Measurements from ENCODE around the gene COL26A1. TPM values are rescaled to one million over a fixed set of nuclear protein-coding genes. Genes with fewer than 3 reads are reported as not detected.
A peak's percentile ranks its signal among the peaks of the same experiment; 100 is the strongest.

The COL26A1 gene
- total and polyA plus RNA-seq, 4 donors, result 0.05 to 4.7 (median 0.28) TPM

DNA sequence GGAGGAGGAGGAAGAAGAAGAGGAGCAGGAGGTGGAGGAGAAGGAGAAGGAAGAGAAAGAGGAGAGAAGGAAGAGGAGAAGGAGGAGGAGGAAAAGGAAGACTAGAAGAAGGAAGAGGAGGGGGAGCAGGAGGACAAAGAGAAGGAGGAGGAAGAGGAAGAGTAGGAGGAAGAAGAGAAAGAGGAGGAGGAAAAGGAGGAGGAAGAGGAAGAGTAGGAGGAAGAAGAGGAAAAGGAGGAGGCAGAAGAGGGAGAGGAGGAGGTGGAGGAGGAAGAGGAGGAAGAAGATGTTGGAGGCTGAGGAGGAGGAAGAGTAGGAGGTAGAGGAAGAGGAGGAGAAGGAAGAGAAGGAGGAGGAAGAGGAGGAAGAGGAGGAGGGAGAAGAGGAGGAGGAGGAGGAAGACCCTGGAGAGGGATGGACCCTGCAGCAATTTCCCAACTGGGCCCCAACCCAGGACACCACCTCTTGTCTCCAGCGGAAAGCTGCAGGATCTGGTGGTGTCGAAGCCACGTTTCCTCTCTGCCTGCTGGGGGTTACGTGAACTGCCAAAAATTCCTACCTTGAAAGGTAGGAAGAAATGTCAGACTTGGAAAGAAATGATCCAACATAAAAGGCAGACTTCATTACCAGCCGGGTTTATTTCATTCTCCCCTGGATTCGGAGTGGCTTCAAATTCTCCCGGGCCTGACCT, 38.9 kb downstream of the COL26A1 start:
- no peak overlapping the region for H3K27ac ChIP-seq (ENCODE audit: low read depth in 1 of 2, low read length in 1 of 2)
- ATAC-seq (ENCODE audit: insufficient read depth, low FRiP score), result no peak

DNA sequence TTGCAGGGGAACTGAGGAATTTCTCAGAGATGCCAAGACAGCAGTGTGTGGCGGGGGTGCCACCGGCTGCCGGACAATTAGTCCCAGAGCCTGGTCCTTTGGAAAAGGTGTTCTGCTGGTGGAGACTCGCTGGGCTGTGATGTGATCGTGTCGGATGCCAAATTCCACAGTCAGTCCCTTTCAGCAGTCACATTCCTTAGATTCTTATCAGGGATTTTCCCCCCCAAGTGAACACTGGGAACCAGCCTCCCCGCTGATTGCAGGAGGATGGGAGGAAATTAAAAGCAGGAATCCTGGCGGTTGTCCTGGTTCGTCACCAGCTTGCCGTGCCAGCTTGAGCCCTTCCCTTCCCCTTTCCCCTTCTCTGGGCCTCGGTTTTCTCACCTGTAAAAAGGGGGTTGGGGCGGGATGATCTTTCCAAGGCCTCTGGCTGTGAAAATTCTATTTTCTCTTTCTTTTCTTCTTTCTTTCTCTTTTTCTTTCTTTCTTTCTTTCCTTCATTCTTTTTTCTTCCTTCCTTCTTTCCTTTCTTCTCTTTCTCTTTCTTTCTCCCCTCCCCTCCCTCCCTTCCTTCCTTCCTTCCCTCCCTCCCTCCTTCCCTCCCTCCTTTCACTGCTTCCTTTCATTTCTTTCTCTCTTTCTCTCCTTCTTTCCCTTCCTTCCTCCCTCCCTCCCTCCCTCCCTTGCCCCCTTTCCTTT, 39.6 kb downstream of the COL26A1 start:
- WGBS, 2 donors, result 27 to 64% methylated on average over 12 of the region's 12 CpGs
- Histone ChIP-seq H3K36me3 (ENCODE audit: control insufficient read depth in 4 of 4, insufficient read depth in 4 of 4, low read length in 4 of 4) (no peaks in the 10 kb centered on the region), H3K9ac (ENCODE audit: insufficient read depth in 1 of 2, low read length in 2 of 2) (no peak overlapping the region), H3K27ac (ENCODE audit: low read depth in 1 of 2, low read length in 1 of 2) (no peak overlapping the region), H3K9me3 (ENCODE audit: control insufficient read depth in 4 of 4, insufficient read depth in 3 of 4, low read length in 3 of 4) (peaks cover 0 to 5% (median 1%) of the 10 kb centered on the region in 4 donors), H3K27me3 (ENCODE audit: control insufficient read depth in 3 of 3, insufficient read depth in 3 of 3, low read length in 2 of 3) (no peaks in the 10 kb centered on the region), H3K4me3 (no peak overlapping the region), H3K4me1 (ENCODE audit: control insufficient read depth in 5 of 5, insufficient read depth in 5 of 5, low read length in 5 of 5) (peaks cover 0 to 14% (median 0%) of the 10 kb centered on the region in 5 donors)
- ATAC-seq (ENCODE audit: insufficient read depth, low FRiP score), result no peak
- peak; percentile 59 to 70 (median 68) for DNase-seq
- TF ChIP-seq, protein P1, sequence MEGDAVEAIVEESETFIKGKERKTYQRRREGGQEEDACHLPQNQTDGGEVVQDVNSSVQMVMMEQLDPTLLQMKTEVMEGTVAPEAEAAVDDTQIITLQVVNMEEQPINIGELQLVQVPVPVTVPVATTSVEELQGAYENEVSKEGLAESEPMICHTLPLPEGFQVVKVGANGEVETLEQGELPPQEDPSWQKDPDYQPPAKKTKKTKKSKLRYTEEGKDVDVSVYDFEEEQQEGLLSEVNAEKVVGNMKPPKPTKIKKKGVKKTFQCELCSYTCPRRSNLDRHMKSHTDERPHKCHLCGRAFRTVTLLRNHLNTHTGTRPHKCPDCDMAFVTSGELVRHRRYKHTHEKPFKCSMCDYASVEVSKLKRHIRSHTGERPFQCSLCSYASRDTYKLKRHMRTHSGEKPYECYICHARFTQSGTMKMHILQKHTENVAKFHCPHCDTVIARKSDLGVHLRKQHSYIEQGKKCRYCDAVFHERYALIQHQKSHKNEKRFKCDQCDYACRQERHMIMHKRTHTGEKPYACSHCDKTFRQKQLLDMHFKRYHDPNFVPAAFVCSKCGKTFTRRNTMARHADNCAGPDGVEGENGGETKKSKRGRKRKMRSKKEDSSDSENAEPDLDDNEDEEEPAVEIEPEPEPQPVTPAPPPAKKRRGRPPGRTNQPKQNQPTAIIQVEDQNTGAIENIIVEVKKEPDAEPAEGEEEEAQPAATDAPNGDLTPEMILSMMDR (IDR thresholded peaks at IDR 0.05; ENCODE audit: control extremely low read depth, extremely low read depth), result no peak

More for the DNA sequence above, 38.9 kb downstream of the COL26A1 start:
- Histone ChIP-seq H3K9ac (ENCODE audit: insufficient read depth in 1 of 2, low read length in 2 of 2) (no peak overlapping the region), H3K27me3 (ENCODE audit: control insufficient read depth in 3 of 3, insufficient read depth in 3 of 3, low read length in 2 of 3) (no peaks in the 10 kb centered on the region), H3K36me3 (ENCODE audit: control insufficient read depth in 4 of 4, insufficient read depth in 4 of 4, low read length in 4 of 4) (no peaks in the 10 kb centered on the region), H3K4me1 (ENCODE audit: control insufficient read depth in 5 of 5, insufficient read depth in 5 of 5, low read length in 5 of 5) (peaks cover 0 to 14% (median 0%) of the 10 kb centered on the region in 5 donors), H3K4me3 (no peak overlapping the region), H3K9me3 (ENCODE audit: control insufficient read depth in 4 of 4, insufficient read depth in 3 of 4, low read length in 3 of 4) (peaks cover 0 to 5% (median 2%) of the 10 kb centered on the region in 4 donors)
- TF ChIP-seq, protein P1 (IDR thresholded peaks at IDR 0.05; ENCODE audit: control extremely low read depth, extremely low read depth), result no peak
- DNase-seq, result peak in 1 of 3 donors; percentile 12
- 43 to 70% methylated on average over 7 of the region's 7 CpGs for WGBS, 2 donors

DNA sequence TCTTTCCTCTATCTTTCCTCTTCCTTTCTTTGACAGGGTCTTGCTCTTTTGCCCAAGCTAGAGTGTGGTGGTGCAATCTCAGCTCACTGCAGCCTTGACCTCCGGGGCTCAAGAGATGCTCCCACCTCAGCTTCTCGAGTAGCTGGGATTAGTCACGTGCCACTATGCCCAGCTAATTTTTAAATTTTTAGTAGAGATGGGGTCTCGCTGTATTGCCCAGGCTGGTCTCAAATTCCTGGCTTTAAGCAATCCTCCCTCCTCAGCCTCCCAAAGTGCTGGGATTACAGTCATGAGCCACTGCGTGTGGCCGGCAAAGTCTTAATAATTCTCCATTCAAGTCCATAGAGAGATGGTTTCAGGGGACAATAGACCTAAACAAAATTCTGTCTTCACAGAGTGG, 40.2 kb downstream of the COL26A1 start:
- Histone ChIP-seq H3K4me3 (no peak overlapping the region), H3K36me3 (ENCODE audit: control insufficient read depth in 4 of 4, insufficient read depth in 4 of 4, low read length in 4 of 4) (no peaks in the 10 kb centered on the region), H3K4me1 (ENCODE audit: control insufficient read depth in 5 of 5, insufficient read depth in 5 of 5, low read length in 5 of 5) (peaks cover 0 to 14% (median 0%) of the 10 kb centered on the region in 5 donors), H3K27me3 (ENCODE audit: control insufficient read depth in 3 of 3, insufficient read depth in 3 of 3, low read length in 2 of 3) (no peaks in the 10 kb centered on the region), H3K27ac (ENCODE audit: low read depth in 1 of 2, low read length in 1 of 2) (no peak overlapping the region), H3K9me3 (ENCODE audit: control insufficient read depth in 4 of 4, insufficient read depth in 3 of 4, low read length in 3 of 4) (peaks cover 0 to 5% (median 1%) of the 10 kb centered on the region in 4 donors), H3K9ac (ENCODE audit: insufficient read depth in 1 of 2, low read length in 2 of 2) (no peak overlapping the region)
- ATAC-seq (ENCODE audit: insufficient read depth, low FRiP score) (no peak), DNase-seq (no peak)
- WGBS, 2 donors, result 65 to 81% methylated on average over 6 of the region's 6 CpGs
- TF ChIP-seq, protein P1 (IDR thresholded peaks at IDR 0.05; ENCODE audit: control extremely low read depth, extremely low read depth), result no peak
